ENCODE measurements around the gene MMP15.

Gene MMP15

DNA sequence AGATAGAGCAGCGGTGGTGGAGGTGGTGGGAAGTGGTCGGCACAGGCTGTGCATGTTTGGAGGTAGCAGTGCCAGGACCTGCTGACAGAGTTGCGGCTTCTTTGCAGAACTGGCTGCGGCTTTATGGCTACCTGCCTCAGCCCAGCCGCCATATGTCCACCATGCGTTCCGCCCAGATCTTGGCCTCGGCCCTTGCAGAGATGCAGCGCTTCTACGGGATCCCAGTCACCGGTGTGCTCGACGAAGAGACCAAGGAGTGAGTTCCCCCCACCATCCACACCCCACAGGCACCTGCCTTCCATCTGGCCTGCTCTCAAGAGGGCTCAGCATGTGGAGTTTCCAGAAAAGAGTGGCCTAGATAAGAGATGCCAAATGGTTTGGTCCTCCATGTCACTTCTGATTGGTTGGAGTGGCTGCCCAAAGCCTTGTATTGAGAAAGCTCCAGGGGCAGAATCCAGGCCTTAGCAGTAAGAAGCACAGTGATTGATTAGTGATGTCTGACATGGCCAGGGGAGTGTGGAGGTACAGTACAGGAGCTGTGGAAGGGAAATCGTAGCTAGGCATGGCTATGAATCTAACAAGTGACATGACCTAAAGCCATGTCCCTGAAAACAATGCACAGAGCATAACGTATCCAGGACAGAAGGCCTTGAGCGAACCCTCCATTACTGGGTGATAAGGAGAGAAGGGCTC is 12.0 kb downstream of the MMP15 start:
- no peak for DNase-seq

GRCh38 chr16:58038219-58038641 is 12.7 kb downstream of the MMP15 start:
- no peak for DNase-seq

- DNase-seq: no peak
These were observed 14.4 kb downstream of the MMP15 start for GRCh38 chr16:58039829-58040495.

GRCh38 chr16:58040496-58040846 is 14.9 kb downstream of the MMP15 start:
- no peak for DNase-seq

GRCh38 chr16:58040945-58041627 is 15.5 kb downstream of the MMP15 start:
- DNase-seq: no peak

- DNase-seq: no peak
These were observed 16.0 kb downstream of the MMP15 start for GRCh38 chr16:58041628-58041955.

DNA sequence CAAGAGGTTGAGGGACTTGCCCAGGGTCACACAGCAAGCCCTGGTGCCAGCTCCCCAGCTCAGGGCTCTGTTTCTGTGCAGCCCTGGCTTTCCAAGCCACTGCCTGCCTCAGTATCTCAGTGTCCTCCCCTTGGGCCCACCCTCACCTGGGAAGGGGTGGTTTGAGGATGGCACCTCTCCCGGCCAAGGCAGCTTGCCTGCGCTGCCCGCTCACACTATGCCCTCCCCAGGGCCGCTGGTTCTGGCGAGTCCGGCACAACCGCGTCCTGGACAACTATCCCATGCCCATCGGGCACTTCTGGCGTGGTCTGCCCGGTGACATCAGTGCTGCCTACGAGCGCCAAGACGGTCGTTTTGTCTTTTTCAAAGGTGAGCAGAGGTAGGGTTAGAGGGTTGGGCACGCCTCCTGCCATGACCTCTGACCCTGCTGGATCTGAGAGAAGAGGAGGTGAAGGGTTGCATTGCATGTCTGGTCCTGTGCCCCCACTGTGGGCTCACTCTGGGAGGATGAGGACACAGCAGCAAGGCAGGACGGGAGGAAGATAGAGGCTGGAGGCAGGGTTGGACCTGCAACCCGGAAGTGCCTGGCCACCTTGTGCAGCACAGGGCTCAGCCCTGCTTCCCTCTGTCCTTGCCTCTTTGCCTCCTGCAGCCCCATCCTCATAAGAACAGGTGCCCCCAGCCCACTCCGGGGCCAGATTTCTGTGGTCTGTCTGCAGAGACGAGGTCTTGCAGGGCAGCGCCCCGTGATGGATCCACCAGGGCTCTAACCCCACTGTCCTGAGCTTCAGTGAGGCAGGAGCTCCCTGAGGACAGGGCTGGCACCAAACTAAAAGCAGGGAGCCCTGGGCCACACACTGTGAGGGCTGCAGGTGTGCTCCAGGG is 16.7 kb downstream of the MMP15 start:
- DNase-seq: no peak

DNA sequence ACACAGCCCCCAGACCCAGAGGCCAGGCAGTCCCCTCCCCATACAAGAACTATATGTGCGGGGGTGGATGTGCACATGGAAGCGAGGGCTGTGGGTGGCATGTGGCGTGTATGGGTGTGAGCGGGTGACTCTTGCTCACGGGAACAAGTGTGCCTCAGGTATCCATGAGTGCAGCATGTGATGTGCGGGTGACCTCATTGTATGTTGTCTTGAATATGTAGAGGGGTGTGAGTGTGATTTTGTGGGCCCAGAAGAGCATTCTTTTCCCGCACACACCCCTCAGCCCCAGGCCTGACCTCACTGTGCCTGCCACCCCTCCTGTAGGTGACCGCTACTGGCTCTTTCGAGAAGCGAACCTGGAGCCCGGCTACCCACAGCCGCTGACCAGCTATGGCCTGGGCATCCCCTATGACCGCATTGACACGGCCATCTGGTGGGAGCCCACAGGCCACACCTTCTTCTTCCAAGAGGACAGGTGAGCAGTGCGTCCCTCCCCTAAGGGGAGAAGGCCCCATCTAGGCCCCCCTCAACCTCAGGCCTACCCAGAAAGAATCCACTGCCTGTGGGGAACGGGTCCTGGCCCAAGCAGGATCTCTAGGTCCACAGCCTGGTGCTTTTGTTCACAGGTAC is 17.4 kb downstream of the MMP15 start:
- DNase-seq: no peak

DNA sequence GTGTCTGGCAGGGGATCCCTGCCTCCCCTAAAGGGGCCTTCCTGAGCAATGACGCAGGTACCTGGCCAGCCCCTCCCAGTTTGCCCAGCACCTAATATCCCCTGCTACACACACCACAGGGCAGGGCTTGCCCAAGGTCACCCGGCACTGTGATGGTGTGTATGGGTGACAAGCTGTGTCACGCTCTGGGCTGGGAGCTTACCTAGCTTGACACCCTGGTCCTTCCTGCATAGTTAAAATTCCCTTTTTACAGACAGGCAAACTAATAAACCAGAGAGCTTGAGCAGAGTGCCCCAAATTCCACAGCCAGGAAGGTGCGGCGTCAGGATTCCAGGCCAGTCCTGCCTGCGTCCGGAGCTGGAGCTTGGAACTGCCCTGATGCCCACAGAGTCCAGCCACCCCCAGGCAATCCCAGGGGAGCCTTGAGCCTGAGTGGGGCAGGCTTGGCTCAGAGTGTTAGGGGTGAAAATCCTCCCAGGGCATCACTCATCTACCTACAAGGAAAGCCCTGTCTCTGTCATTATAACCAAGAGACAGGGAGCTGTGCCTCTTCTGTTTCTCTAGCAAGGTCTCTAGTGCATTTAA is 18.1 kb downstream of the MMP15 start:
- DNase-seq: no peak

- DNase-seq: no peak
These were observed 18.9 kb downstream of the MMP15 start for GRCh38 chr16:58044266-58045019.

- DNase-seq: no peak
These were observed 19.5 kb downstream of the MMP15 start for GRCh38 chr16:58045096-58045495.

- DNase-seq: no peak
These were observed 20.7 kb downstream of the MMP15 start for GRCh38 chr16:58046054-58046881.

DNA sequence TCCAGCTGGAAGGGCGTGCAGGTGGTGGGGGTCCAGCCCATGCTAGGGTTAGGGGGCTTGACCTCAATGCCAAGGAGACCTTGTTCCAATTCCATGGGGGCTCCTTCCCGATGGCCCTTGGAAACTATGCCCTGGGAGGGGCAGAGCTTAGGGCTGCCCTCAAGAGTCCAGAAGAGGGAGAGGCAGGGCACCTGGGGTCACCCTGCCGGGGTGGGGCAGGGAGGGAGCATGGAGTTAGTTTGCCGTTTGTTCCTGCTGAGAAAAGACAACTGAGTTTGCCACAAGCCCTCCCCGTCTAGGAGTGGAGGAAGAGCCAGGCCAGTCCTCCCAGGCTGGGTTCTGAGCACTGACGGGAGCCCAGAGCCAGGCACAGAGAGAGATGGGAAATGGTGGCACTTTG is 21.4 kb downstream of the MMP15 start:
- no peak for DNase-seq

GRCh38 chr16:58047557-58048348 is 22.2 kb downstream of the MMP15 start:
- no peak for DNase-seq

DNA sequence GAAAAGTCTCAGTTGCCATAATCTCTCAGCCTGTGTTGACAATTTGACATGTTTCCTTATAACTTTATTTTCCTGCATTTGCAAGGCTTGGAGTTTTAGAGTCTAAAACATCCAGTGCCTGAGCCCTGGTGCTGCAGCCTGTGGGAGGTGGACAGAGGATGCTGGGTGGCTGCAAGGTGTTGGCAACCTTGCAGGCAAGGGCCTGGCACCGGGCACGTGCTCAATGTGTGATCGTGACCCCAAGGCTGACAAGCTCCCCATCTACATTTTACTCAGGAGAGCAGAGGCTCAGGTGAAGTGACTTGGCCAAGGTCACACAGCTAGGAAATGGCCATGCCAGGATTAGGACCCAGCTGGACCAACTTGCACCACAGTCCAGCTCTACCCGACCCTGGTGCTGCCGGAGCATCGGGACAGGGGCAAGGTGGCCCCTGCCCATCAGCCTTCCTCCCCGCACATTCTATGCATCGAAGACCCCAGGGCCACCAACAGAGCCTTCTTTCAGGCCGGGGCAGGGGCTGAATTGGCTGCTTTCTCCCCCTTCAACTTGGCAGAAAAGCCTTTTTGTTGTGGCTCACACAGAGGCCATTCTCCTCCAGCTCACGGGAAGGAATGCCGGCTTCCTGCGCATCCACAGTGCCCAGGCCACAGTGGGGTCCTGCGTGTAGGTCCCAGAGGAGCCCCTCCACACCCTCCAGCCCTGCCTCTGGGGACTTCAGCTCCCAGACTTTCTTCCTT is 23.1 kb downstream of the MMP15 start:
- DNase-seq: no peak

- no peak for DNase-seq
These were observed 24.0 kb downstream of the MMP15 start for GRCh38 chr16:58049232-58050185.

GRCh38 chr16:58051296-58051695 is 25.7 kb downstream of the MMP15 start:
- DNase-seq: no peak
